ENCODE data around the gene HMX1.
A peak's percentile ranks its signal among the peaks of the same experiment; 100 is the strongest.

Gene HMX1

DNA sequence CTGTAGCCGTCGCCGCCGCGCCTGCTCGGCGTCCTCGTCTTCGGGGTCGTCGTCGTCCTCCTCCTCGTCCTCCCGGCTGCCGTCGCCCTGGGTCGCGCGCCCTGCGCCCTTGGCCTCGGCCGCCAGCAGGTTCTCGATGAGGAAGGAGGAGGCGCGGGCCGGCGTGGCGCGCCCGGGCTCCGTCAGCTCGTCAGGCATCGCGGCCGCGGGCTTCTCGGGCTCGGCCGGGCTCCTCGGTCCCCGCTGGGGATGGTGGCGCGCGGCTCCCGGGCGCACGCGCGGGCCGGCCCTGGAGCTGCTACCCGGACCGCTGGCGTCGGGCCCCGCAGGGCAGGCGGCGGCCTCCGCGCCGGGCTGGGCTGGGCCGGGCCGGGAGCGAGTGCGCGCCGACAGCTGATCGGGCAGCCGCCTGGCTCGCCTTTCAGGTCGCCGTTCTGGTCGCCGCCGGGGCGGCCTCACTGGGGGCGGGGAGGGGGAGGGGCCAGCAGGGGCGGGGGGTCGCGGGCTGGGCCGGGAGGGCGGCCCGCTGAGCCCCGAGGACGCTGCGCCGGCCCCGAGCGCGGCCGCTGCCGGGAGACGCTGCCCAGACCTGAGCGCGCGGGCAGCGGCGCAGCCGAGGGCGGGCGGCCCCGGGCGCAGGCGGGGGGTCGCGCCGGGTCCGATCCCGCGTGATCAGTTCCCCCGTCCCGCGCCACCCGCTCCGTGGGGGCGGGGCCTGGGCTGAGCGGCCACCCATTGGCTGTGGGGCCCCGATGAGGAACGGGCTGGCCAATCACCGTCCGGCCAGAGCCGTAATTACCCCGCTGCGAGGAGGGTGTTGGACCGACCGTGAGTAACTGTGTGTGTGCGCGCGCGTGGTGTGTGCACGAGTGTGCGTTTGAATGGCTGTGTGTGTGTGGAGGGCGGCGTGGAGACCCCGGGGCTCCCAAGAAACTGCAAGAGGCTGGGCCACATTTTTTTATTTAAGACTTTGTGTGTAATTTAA, at the start of gene HMX1:
TSS of gene HMX1 (minus strand) at position 423 of the 985 bp plus-strand sequence. CDS start at position 198, 225 bp downstream.
- ATAC-seq (no peak), DNase-seq (no peak)

GRCh38 chr4:8920969-8921368, 49.3 kb upstream of the HMX1 start:
- ATAC-seq (no peak), DNase-seq (no peak)

- ATAC-seq = no peak
- no peak for DNase-seq
These were observed 48.8 kb upstream of the HMX1 start for GRCh38 chr4:8920289-8920965.

GRCh38 chr4:8919651-8920288, 48.1 kb upstream of the HMX1 start:
- ATAC-seq (no peak), DNase-seq (no peak)

- DNase-seq = peak; percentile 79
- ATAC-seq = peak; percentile 71
These were observed 46.5 kb upstream of the HMX1 start for GRCh38 chr4:8917868-8918783.

- DNase-seq (no peak), ATAC-seq (peak; percentile 13)
These were observed 45.7 kb upstream of the HMX1 start for GRCh38 chr4:8917321-8917811.

DNA sequence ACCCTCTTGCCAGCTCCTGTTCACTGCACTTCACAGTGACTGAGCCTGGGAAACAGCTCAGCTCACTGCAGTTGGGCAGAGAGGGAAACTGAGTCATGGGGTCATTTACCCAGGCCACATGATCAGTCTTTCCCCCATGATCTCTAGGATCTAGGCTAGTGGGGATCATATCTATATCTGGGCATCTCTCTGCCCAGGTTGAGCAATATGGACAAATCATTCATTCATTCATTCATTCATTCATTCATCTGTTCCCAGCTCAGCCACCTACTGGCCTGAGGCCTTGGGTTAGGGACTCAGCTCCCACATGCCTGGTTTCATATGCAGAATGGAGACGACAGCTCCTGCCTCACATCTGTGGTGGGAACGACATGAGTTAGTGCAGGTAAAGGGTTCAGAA, 45.3 kb upstream of the HMX1 start:
- DNase-seq (no peak), ATAC-seq (no peak)

DNA sequence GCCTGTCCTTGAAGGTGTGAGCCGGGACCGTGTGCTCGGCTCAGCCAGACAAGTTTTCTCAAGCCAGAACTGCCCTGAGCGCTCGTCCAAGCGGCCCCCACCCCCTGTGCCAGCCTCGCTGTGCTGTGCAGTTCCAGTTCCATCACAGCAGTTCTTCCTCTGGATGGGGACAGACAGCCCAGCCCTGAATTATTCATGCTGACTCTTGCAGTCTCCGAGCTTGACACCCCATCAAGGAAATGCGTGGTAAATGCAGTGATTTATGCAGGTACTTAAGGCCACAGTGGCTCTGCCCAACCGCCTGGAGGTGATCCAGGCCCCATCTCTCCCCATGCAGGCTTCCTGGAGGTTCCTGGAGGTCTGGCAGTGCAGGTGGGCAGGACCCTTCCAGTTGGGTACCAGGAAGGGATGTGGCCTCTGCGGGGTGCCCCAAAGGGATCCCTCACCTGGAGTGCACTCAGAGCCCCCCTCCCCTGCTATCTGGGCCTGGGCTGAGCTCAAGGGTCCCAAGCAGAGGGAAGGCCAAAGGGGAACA, 44.8 kb upstream of the HMX1 start:
- DNase-seq (no peak), ATAC-seq (no peak)

DNA sequence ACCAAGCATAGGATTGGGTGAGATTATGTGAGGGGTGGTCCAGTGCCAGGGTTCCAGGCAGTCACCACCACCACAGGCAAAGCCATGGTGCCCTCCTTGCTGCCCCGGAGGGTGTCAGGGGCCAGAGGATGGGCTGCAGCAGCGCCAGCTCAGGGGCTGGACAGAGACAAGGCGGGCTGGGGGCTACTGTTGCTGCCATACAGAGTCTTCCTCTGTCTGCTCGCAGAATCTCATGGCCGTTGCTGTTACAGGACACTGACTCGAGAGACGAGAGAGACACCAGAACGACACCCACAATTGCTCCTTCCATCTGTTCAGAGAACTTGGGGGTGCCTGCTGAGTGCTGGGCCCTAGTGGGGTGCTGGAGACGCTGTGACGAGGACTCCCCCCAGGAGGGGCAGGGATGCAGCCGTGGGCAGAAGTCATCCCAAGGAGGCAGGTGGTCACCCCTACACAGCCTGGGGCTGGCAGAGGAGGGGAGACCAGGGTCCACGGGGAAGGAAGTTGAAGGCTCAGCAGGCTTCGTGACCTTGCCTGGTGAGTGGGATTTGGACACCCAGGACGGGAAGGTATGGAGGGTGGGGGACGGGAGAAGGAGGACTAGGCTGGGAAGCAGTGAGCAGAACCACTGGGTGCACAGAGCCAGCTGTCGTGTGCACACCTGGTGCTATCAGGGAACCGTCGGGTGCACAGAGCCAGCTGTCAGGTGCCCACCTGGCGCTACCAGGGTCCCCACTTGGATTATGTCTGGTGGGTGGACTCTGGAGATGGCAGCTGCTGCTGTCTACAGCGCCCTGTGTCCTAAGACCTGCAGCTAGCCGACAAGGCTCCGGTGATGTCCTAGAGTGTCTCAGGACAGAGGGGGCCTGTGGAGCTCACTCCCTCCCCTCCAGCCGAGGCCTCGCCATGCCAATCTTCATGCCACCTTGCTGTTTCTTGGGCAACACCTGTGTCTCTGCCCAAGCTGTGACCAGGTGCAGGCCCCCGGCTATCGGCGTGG, 43.9 kb upstream of the HMX1 start:
- DNase-seq (no peak), ATAC-seq (no peak)

GRCh38 chr4:8914461-8915171, 43.0 kb upstream of the HMX1 start:
- ATAC-seq (no peak), DNase-seq (no peak)

DNA sequence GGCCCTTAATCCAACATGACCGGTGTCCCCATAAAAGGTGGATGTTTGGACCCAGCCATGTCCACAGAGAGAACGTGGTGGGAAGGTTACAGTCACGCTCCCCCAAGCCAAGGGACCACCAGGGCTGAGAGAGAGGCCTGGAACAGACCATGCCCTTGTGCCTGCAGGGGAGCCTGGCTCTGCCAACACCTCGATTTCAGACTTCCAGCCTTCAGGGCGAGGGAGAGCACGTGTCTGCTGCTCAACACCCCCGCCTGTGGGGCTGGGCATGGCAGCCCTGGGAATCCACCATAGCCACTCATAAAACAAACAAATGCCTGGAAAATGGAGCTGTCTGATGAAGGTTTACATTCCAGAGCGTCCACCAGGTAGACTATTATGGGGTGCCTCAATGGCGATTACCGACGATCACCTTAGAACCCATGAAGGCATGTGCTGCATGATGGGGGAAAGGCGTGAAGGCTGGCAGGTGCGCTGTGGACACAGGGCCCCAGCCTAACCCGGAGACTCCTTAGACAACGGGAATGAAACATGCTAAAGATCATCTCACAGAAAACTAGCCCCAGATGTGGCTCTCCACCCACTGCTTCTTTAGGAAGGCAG, 42.3 kb upstream of the HMX1 start:
- DNase-seq (no peak), ATAC-seq (no peak)

DNA sequence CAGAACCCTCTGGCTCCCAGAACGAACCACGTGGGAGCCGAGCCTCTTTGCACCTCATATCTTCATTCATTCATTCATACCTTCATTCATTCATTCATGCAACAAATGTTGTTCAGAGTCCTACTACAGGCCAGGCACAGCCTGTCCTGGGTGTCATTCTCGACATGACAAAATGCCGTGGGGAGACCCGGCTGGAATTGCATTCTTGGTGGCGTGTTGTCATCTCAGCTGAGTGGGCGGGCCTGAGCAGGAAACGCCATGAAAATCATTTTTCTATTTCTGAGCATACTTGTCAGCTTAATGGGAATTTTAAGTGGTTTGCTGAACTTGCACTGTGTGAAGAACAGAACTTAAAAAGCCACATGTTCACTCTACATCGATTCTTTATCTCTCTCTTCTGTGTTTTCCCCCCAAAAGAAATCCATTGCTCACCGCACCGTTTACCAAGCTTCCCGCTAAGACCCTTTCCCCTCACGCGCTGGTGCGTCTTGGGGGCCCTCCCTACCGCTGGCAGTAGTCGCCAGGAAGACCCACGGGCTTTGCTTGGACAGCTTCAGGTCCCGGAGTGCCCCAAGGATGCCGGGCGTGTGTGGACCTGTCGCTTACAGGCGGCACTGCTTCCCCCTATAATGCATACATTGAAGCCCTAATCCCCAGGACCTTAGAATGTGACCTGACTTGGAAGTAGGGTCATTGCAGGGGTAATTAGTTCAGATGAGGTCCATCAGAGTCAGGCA, 41.6 kb upstream of the HMX1 start:
- ATAC-seq = no peak
- no peak for DNase-seq

DNA sequence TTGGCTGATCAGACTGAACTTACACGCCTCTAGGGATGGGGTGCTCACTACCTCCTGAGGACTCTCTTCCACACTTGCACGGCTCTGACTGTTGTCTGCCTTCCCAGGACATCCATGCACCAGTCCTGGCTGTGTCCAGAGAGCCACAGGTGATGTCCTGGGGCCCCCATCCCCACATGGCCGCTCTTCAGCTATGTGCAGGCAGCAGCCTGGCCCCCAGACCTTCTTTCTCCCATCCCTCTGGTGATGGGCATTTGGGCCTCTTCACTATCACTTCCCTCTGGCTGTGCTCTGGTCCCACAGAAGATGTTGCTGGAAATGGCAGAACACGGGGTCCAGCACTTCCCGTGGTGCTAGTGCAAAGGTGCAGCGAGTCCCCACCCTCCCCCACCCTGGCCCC, 40.9 kb upstream of the HMX1 start:
- ATAC-seq (no peak), DNase-seq (no peak)

GRCh38 chr4:8912089-8912455, 40.4 kb upstream of the HMX1 start:
- ATAC-seq (no peak), DNase-seq (no peak)

- ATAC-seq (no peak), DNase-seq (no peak)
These were observed 39.9 kb upstream of the HMX1 start for GRCh38 chr4:8911316-8912088.

- DNase-seq (no peak), ATAC-seq (no peak)
These were observed 39.2 kb upstream of the HMX1 start for GRCh38 chr4:8910822-8911315.

- ATAC-seq (no peak), DNase-seq (no peak)
These were observed 38.6 kb upstream of the HMX1 start for GRCh38 chr4:8910100-8910821.

Data from stimulated activated naive CD8-positive, alpha-beta T cell treated with anti-CD3 and anti-CD28 coated beads, Interleukin-15, Interleukin-2, amounts not matched to agents 100 U/mL and 50 U/mL, for 24 hours (primary cell).